CD4-positive, alpha-beta memory T cell (primary cell): ENCODE results near the gene MYO5B. TPM values are rescaled to one million over a fixed set of nuclear protein-coding genes. Genes with fewer than 3 reads are reported as not detected.

Source experiments
- CTCF ChIA-PET: fragments of 350-600 bp; sonication (Branson Sonifier 250); formaldehyde crosslinking; loops from one replicate; lab custom pipeline; 2021; ENCODE audit warnings: inconsistent platforms; ENCODE audit not compliant: partially characterized antibody; lab: Charles Lee
- POLR2A ChIA-PET: fragments of 350-600 bp; sonication (Branson Sonifier 250); formaldehyde crosslinking; loops from one replicate; lab custom pipeline; 2021; ENCODE audit not compliant: partially characterized antibody; lab: Charles Lee
- DNase-seq, 5 donors: peaks; one replicate each; pipeline versions ENCODE4 v3.0.0 to v3.0.0-alpha.2; 2020 to 2022; ENCODE audit warnings: mixed read lengths in 1 of 5
- H3K27ac ChIP-seq: one replicate; pipeline ENCODE4 v1.7.0; 2013; ENCODE audit warnings: low read depth, low read length
- H3K27me3 ChIP-seq: 2 replicates; pipeline ENCODE4 v1.7.0; 2013; ENCODE audit warnings: mild to moderate bottlenecking, low read length, moderate library complexity; ENCODE audit not compliant: insufficient read depth
- H3K36me3 ChIP-seq: 2 replicates; pipeline ENCODE4 v1.7.0; 2013; ENCODE audit warnings: mild to moderate bottlenecking, low read length, moderate library complexity; ENCODE audit not compliant: insufficient read depth
- H3K4me1 ChIP-seq: 2 replicates; pipeline ENCODE4 v1.7.0; 2013; ENCODE audit warnings: mild to moderate bottlenecking, low read length, moderate library complexity; ENCODE audit not compliant: insufficient read depth
- H3K4me3 ChIP-seq, 2 donors: one replicate each; pipeline ENCODE4 v1.7.0; 2013; ENCODE audit warnings: low read length in 2 of 2, mild to moderate bottlenecking in 1 of 2
- H3K9me3 ChIP-seq, 2 donors: one replicate each; pipeline ENCODE4 v1.7.0; 2013; ENCODE audit warnings: low read length in 2 of 2, control low read depth in 1 of 2; ENCODE audit not compliant: control insufficient read depth in 1 of 2
- H3K27ac Mint-ChIP-seq, 7 donors: one replicate each; pipeline ENCODE4 v1.8.0; 2020 to 2021; ENCODE audit warnings: mixed read lengths in 7 of 7, mild to moderate bottlenecking in 6 of 7, inconsistent platforms in 3 of 7, moderate library complexity in 3 of 7
- H3K27me3 Mint-ChIP-seq, 2 donors: one replicate each; pipeline ENCODE4 v1.8.0; 2020 to 2021; ENCODE audit warnings: mixed read lengths in 2 of 2
- H3K36me3 Mint-ChIP-seq, 2 donors: one replicate each; pipeline ENCODE4 v1.8.0; 2020 to 2021; ENCODE audit warnings: mixed read lengths in 2 of 2, inconsistent platforms in 1 of 2, mild to moderate bottlenecking in 1 of 2
- H3K4me1 Mint-ChIP-seq, 4 donors: one replicate each; pipeline ENCODE4 v1.8.0; 2020 to 2021; ENCODE audit warnings: mixed read lengths in 4 of 4, mild to moderate bottlenecking in 1 of 4
- H3K4me3 Mint-ChIP-seq, 8 donors: one replicate each; pipeline ENCODE4 v1.8.0; 2020 to 2021; ENCODE audit warnings: mixed read lengths in 8 of 8, mild to moderate bottlenecking in 7 of 8, moderate library complexity in 6 of 8, inconsistent platforms in 3 of 8
- H3K9me3 Mint-ChIP-seq, 8 donors: one replicate each; pipeline ENCODE4 v1.8.0; 2020 to 2021; ENCODE audit warnings: mixed read lengths in 8 of 8, mild to moderate bottlenecking in 5 of 8, inconsistent platforms in 3 of 8, moderate library complexity in 1 of 8
- intact Hi-C: fragments of 100-400 bp; cut with micrococcal nuclease; formaldehyde crosslinking; loops from one replicate; pipeline ENCODE4 v1.15.1; 2023
- polyA plus RNA-seq, 2 donors: library from polyadenylated mRNA; unstranded; fragments of 300-500 nt; fragmentation: Illumina TruSeq; gene quantifications; one replicate each; pipeline ENCODE4 v1.2.3, GENCODE V29; 2021
- total RNA-seq, 2 experiments: library from RNA; stranded (reverse); gene quantifications; one replicate each; pipeline ENCODE4 v1.2.3, GENCODE V29; 2021

The MYO5B gene
- total and polyA plus RNA-seq, 4 experiments from 2014 or later, result 0.02 TPM; not detected in 3

DNA sequence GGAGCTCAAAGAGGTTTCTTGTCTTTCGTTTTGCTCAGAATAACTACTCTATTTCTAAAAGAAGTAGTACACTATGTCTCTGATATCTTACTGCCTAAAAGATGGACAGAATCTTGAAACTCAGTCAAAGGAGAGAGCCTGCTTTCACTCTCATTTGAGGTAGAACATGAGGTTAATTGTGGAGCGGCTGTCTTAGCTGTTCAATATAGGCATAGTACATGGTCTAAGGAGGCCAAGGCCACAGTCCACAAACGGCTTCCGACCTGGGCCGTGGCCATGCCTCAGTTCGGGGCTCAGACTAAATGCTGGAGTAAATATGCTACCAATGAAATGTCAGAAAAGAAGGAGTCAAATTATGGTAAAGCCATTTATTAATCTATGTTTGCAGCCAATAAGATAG, 195.8 kb downstream of the MYO5B start:
- CTCF ChIA-PET, result no interaction called here
- intact Hi-C loops, result no loop called here
- Mint-ChIP-seq H3K9me3 (peaks cover 0 to 1% (median 0%) of the 10 kb centered on the region in 8 donors), H3K4me1 (no peaks in the 10 kb centered on the region), H3K4me3 (no peak overlapping the region), H3K27ac (no peak overlapping the region), H3K36me3 (no peaks in the 10 kb centered on the region), H3K27me3 (peaks cover 9 to 16% of the 10 kb centered on the region in 2 donors)
- no peaks in the 10 kb centered on the region for H3K36me3 ChIP-seq
- no peak overlapping the region for H3K4me3 ChIP-seq
- no peak overlapping the region for H3K27ac ChIP-seq
- H3K4me1 ChIP-seq, result no peaks in the 10 kb centered on the region
- H3K27me3 ChIP-seq, result peaks cover 4% of the 10 kb centered on the region
- POLR2A ChIA-PET, result no interaction called here
- DNase-seq, result no peak
- no peaks in the 10 kb centered on the region for H3K9me3 ChIP-seq

DNA sequence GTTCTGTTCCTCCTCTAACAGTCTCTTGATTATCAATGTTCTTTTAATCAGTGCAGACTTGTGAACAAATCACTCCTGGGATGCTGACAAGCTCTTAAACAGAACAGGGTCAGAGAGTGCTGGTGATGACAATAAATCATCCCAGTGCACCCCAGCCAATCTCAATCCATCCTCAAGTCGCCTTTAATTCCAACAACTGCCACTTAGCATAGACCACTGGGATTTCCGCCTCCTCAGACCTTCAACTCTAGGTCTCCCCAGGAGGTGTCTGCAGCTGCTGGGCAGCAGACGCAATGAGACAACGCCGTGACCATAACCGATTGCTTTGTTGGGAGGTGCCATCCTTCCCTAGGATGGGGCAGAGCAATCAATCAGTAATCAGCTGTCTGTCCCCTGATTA, 197.4 kb downstream of the MYO5B start:
- no peak overlapping the region for H3K27ac Mint-ChIP-seq
- POLR2A ChIA-PET, result interaction anchor here (0.6 kb wide), 1 partner anchor 361 kb away, joined by 3 read pairs; no protein-coding TSS in a partner anchor
- CTCF ChIA-PET, result no interaction called here

DNA sequence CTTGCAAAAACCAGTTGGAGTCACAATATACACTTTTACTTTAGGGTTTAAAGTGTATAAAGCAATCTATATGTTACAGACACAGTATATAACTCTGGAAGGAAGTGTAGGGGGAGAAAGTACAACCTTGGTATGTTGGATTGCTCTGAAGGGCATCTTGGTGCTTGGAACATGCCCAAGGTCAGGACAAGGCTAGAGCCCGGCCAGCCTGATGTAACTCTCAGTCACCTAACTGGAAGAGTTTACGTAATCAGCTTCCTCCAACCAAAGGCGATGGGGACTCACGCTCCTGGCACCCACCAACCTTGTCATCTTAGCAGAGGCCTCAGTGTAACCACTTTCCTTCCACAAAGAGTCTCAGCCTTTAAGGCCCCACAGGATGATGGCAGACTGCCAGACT, 200.5 kb downstream of the MYO5B start:
- intact Hi-C loops, result no loop called here
- H3K4me3 ChIP-seq, result no peak overlapping the region
- H3K9me3 ChIP-seq, result no peaks in the 10 kb centered on the region
- POLR2A ChIA-PET, result no interaction called here
- no peaks in the 10 kb centered on the region for H3K4me1 Mint-ChIP-seq
- H3K9me3 Mint-ChIP-seq, result peaks cover 0 to 1% (median 0%) of the 10 kb centered on the region in 8 donors
- no peak overlapping the region for H3K27ac ChIP-seq
- H3K4me1 ChIP-seq, result no peaks in the 10 kb centered on the region
- H3K27me3 ChIP-seq, result no peaks in the 10 kb centered on the region
- CTCF ChIA-PET, result no interaction called here
- no peak overlapping the region for H3K4me3 Mint-ChIP-seq
- H3K36me3 Mint-ChIP-seq, result no peaks in the 10 kb centered on the region
- H3K36me3 ChIP-seq, result no peaks in the 10 kb centered on the region
- no peak for DNase-seq
- H3K27me3 Mint-ChIP-seq, result peaks cover 0 to 9% of the 10 kb centered on the region in 2 donors
- H3K27ac Mint-ChIP-seq, result no peak overlapping the region

More for the DNA sequence above, 197.4 kb downstream of the MYO5B start:
- H3K9me3 Mint-ChIP-seq, result peaks cover 0 to 1% (median 0%) of the 10 kb centered on the region in 8 donors
- Histone ChIP-seq H3K27ac (no peak overlapping the region), H3K4me1 (no peaks in the 10 kb centered on the region), H3K9me3 (no peaks in the 10 kb centered on the region), H3K27me3 (peaks cover 2% of the 10 kb centered on the region), H3K4me3 (no peak overlapping the region), H3K36me3 (no peaks in the 10 kb centered on the region)
- peaks cover 6 to 16% of the 10 kb centered on the region in 2 donors for H3K27me3 Mint-ChIP-seq
- intact Hi-C loops, result no loop called here
- no peaks in the 10 kb centered on the region for H3K36me3 Mint-ChIP-seq
- H3K4me1 Mint-ChIP-seq, result no peaks in the 10 kb centered on the region
- no peak overlapping the region for H3K4me3 Mint-ChIP-seq
- DNase-seq, result no peak

DNA sequence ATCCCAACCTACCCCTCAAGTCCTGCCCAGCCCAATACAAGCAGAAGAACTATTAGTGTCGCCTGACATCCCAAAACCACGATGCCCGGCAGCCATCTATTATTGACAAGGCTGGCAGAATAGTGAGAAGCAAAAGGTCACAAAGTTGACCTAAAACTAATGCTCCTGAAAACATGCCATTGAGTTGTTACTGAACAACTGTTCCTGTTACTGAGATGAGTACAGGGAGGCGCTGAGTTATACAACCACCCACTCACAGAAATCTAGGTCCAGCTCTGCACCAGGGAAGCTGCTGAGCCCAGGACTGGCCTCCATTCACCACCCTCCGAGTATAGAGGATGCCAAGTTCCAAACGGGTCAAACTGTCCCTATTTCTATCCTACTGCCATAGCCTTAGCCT, 201.6 kb downstream of the MYO5B start:
- Mint-ChIP-seq H3K4me1 (no peaks in the 10 kb centered on the region), H3K27ac (no peak overlapping the region), H3K9me3 (no peaks in the 10 kb centered on the region), H3K36me3 (no peaks in the 10 kb centered on the region), H3K4me3 (no peak overlapping the region), H3K27me3 (peaks cover 0 to 9% of the 10 kb centered on the region in 2 donors)
- ChIA-PET CTCF (no interaction called here), POLR2A (no interaction called here)
- DNase-seq, result no peak
- Histone ChIP-seq H3K27me3 (no peaks in the 10 kb centered on the region), H3K4me3 (no peak overlapping the region), H3K27ac (no peak overlapping the region), H3K4me1 (no peaks in the 10 kb centered on the region), H3K9me3 (no peaks in the 10 kb centered on the region), H3K36me3 (no peaks in the 10 kb centered on the region)
- intact Hi-C loops, result no loop called here

DNA sequence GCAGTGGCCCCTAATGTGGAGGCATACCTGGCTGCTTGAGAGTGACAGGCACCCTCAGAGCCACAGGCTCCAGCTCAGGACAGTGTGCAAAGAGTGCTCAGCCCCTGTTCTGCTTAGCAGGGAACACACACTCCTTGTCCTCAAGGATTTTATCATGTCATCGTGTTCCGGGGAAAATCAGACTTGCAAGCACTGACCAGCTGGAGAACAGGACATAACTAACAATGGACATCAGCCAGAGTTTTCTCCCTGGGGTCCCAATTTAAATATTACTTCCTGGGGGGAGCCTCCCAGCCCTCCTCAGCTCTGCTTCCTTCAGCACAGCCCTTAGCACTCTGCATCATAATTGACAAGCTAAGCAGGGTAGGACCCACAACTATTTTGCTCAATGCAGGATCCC, 206.2 kb downstream of the MYO5B start:
- no peak overlapping the region for H3K4me3 Mint-ChIP-seq
- no peaks in the 10 kb centered on the region for H3K9me3 ChIP-seq
- ChIA-PET POLR2A (no interaction called here), CTCF (interaction anchor here (0.7 kb wide), 1 partner anchor 378 kb away, joined by 3 read pairs; no protein-coding TSS in a partner anchor)
- no peaks in the 10 kb centered on the region for H3K36me3 ChIP-seq
- no peaks in the 10 kb centered on the region for H3K36me3 Mint-ChIP-seq
- H3K9me3 Mint-ChIP-seq, result no peaks in the 10 kb centered on the region
- intact Hi-C loops, result no loop called here
- H3K27me3 Mint-ChIP-seq, result peaks cover 0 to 7% of the 10 kb centered on the region in 2 donors
- H3K4me1 Mint-ChIP-seq, result no peaks in the 10 kb centered on the region
- no peak for DNase-seq
- no peaks in the 10 kb centered on the region for H3K4me1 ChIP-seq
- no peak overlapping the region for H3K27ac ChIP-seq
- no peak overlapping the region for H3K27ac Mint-ChIP-seq
- no peaks in the 10 kb centered on the region for H3K27me3 ChIP-seq
- no peak overlapping the region for H3K4me3 ChIP-seq

DNA sequence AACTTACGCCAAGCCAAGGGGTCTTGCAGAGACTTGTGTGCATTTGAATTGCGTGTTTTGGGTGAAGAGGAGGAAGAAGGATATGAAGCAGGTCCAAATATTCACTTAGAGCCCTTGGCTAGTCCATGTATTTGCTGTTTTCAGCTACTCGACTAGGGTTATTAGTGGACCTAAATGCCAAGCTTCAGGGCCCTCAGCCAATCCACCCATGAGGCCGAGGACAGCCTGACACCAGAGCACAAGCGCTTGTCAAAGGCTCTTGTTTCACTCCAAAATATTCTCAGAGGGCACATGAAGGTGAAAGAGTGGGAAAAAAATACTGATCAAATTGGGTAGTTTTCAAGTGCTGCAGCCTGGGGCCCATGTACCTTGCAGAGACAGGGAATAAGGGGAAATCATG, 206.8 kb downstream of the MYO5B start:
- Mint-ChIP-seq H3K27me3 (peaks cover 0 to 7% of the 10 kb centered on the region in 2 donors), H3K27ac (no peak overlapping the region), H3K4me3 (no peak overlapping the region), H3K36me3 (no peaks in the 10 kb centered on the region), H3K4me1 (no peaks in the 10 kb centered on the region), H3K9me3 (no peaks in the 10 kb centered on the region)
- Histone ChIP-seq H3K9me3 (no peaks in the 10 kb centered on the region), H3K4me3 (no peak overlapping the region), H3K36me3 (no peaks in the 10 kb centered on the region), H3K4me1 (no peaks in the 10 kb centered on the region), H3K27me3 (no peaks in the 10 kb centered on the region), H3K27ac (no peak overlapping the region)
- ChIA-PET CTCF (no interaction called here), POLR2A (no interaction called here)
- no peak for DNase-seq
- intact Hi-C loops, result no loop called here

DNA sequence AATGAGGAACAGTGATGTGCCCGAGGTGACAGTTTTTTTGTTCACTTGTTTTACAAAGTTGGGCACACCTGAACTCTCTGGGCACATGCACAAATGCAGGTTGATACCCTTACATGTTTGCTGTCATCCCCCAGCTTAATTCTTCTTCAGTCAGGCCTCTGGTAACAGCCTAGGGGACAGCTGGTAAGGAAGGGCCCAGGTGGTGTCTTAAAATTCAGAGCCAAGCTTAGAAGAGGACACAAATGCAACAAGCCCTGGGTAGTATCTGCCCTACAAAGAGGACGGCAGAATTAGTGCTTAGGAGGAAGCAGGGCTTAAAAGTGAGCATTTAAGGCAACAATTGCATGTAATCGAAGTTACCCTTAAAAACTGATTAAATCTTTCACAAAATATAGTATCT, 209.7 kb downstream of the MYO5B start:
- ChIA-PET POLR2A (no interaction called here), CTCF (no interaction called here)
- no peak for DNase-seq
- H3K4me3 Mint-ChIP-seq, result no peak overlapping the region
- H3K4me3 ChIP-seq, result no peak overlapping the region
- no peaks in the 10 kb centered on the region for H3K27me3 ChIP-seq
- H3K36me3 Mint-ChIP-seq, result no peaks in the 10 kb centered on the region
- H3K27me3 Mint-ChIP-seq, result peaks cover 1 to 3% of the 10 kb centered on the region in 2 donors
- no peaks in the 10 kb centered on the region for H3K9me3 ChIP-seq
- no peak overlapping the region for H3K27ac ChIP-seq
- no peaks in the 10 kb centered on the region for H3K4me1 ChIP-seq
- H3K27ac Mint-ChIP-seq, result no peak overlapping the region
- intact Hi-C loops, result no loop called here
- H3K9me3 Mint-ChIP-seq, result no peaks in the 10 kb centered on the region
- no peaks in the 10 kb centered on the region for H3K36me3 ChIP-seq
- no peaks in the 10 kb centered on the region for H3K4me1 Mint-ChIP-seq

DNA sequence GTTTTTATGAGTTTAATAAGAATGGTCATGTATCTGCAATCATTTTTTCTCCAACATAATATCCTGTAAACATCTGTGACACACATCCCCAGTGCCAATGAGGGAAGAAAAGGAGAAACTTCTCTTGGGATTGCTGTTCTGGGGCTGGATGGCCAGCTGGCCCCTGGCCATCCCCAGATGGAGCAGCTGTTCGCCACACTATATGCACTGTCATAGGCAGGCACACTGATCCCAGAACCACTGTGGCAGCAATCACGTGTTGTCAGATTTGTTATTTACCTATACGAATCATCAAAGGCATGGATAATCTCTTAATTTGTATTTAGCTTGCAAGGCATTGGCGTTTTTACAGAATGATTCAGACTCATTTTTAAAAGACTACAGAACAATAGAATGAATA, 214.1 kb downstream of the MYO5B start:
- intact Hi-C loops, result no loop called here
- no peak overlapping the region for H3K4me3 Mint-ChIP-seq
- POLR2A ChIA-PET, result no interaction called here

More for the DNA sequence above, 214.1 kb downstream of the MYO5B start:
- CTCF ChIA-PET, result no interaction called here
- H3K27me3 ChIP-seq, result no peaks in the 10 kb centered on the region
- no peaks in the 10 kb centered on the region for H3K4me1 ChIP-seq
- Mint-ChIP-seq H3K36me3 (no peaks in the 10 kb centered on the region), H3K27ac (no peak overlapping the region), H3K27me3 (peaks cover 2 to 3% of the 10 kb centered on the region in 2 donors), H3K4me1 (no peaks in the 10 kb centered on the region), H3K9me3 (no peaks in the 10 kb centered on the region)
- no peak overlapping the region for H3K27ac ChIP-seq
- no peaks in the 10 kb centered on the region for H3K9me3 ChIP-seq
- no peaks in the 10 kb centered on the region for H3K36me3 ChIP-seq
- H3K4me3 ChIP-seq, result no peak overlapping the region
- DNase-seq, result no peak
